Activated naive CD4-positive, alpha-beta T cell treated with Interleukin-2 at 50 U/mL for 16 hours (primary cell): ENCODE results near the gene SPDEF.

Source experiments
- DNase-seq: peaks from one replicate; pipeline ENCODE4 v3.0.0-alpha.2; 2020

SPDEF gene

DNA sequence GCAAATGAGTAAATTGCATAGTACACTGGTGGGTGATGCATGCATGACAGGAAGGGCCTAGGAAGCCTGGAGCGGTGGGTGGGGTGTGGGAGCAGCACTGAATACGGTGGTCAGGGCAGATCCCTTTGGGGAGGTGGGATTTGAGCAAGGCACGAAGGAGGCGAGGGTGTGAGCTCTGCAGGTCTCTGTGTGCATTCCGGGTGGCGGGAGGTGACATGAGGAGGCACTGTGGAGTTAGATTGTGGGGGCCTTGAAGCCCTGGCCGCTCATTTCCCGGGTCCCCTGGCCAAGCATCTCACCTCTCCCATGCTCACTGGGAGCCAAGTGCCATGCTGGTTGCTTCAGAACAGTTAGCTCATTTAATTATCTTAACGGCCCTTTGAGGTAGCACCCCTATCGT, 6.2 kb upstream of the SPDEF start:
- DNase-seq = no peak

DNA sequence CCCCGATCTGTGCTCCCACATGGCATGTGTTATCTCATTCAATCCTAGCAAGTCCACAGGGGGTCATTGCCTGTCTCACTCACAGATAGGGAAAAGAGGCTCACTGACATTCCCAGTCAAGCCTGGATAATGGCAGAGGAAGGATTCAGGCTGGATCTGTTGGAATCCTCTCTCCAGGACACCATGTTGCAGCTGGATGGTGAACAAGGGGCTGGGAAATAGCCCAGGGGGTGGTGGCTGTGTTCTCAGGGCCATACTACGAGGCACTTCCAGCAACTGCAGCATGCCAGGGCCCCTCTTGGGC, 5.0 kb upstream of the SPDEF start:
- DNase-seq = no peak

DNA sequence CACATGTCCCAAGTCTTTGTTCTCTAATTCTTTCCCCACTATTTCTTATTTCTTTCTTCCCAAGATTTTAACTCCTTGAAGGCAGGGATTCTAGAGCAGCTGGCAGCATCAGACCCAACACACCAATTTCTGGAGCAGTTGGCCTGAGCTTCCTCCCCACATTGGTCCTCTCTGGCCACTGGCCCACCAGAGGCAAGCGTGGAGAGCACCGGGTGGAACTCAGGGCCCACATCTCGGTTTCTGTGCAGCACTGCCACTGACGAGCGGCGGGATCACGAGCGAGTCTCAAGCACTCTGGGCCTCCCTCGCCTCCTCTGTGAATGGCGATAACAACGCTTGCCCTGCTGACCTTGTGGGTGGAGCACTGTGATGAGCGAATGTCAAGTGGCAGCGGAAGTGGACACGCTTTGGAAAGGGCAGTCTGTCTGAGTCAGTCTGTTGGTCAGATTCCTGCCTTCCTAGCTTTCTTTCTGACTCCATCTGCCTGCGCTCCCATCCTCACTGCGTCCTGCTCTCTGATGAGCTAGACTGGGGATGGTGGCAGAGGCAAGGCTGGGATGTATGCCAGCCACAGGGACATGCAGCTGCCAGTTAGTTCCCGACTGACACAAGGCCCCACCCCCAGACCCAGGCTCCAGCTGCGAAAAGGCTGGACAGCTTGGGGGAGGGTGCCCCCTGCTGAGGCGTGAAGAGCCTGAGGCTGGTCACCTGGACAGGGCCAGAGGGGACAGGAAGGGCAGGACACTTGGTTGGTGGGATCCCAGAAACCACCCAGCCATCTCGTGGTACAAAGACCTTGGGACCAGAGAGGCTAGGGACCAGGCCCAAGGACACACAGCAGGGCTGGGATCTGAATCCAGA, 4.5 kb upstream of the SPDEF start:
- DNase-seq = no peak

DNA sequence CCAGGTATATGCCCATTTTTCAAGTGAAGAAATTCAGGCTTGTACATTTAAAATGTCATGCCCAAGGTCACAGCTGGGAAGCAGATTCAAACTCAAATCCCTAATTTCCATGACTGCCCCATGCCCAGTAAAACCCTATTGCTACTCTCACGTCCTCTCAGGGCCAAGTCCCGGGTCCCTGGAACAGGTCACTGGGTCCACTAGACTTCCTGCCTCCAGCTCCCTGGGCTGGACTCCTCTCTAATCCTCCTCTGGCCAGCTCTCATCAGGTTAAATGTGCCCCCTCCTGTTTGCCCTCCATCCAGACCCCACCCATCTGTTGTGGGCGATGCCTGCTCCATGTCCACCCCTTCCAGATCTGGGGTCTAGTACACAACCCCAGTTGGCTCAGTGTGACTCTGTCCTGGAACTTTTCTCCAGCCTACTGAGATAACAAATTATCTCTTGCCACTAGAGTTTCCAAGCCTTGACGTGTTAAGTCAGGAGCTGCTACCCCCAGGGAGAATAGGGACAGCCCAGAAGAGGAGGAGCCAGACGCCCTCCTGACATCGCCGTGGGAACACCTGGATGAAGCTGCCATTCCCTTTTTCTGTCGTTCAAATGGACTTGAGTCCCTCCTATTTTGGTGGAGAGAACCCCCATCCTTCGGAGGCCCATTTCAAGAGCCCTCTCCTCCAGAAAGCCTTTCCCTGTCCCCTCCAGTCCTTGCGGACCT, 3.7 kb upstream of the SPDEF start:
- no peak for DNase-seq

DNA sequence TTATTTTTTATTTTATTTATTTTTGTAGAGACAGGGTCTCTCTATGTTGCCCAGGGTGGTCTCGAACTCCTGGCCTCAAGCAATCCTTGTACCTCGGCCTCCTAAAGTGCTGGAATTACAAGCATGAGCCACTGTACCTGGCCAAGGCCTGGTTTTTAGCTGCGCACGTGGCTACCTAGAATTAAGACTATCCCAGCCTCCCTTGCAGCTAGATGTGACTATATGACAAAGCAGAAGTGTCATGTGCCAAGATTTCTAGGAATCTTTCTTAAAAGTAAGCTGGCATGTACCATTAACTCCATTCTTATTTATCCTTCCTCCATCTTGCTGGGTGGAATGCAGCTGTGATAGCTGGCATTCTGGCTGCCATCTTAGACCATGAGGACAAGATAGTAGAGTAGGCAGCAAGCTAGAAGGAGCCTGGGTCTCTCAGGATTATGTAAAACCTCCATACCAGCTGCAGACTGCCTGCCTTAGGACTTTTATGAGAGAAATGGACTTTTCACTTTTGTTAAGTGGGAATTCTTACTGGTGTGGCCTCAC, 2.1 kb upstream of the SPDEF start:
- no peak for DNase-seq

DNA sequence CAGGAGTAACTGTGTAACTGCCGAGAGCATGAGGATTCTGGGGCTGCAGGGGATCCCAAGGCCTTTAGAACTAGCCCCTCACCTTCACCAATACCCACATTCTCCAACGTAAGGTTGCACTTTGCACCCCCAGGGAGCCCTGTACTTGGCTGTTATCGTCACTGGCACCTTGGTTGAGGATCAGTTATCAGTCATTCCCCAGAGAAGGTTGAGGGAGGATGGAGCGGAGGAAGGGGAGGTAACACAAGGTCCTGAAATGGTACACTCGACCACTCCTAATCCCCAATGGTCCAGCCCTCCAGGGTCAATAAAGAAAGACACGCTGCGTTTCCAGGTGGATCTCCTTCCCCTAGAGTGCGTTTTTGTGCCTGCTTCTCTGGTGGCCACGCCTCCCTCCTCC, 1.1 kb upstream of the SPDEF start:
- no peak for DNase-seq

DNA sequence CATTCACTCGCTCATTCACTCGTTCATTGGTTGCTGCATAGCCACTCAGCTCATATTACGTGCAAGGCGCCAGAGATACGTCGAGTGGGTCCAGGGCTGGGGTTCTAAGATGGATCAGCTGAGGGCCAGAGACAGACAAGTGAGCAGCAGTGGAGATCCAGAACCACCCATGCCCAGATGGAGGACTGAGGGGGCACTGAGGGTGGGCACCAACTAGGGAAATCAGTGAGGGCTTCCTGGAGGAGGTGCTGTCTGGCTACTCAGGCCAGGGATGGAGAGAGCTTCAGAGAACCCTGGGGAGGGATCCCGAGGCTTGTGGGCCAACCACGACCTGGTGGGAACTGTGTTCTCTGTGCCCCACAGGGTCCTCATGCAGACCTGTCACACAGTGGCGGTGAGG, 364 bp upstream of the SPDEF start:
- no peak for DNase-seq

DNA sequence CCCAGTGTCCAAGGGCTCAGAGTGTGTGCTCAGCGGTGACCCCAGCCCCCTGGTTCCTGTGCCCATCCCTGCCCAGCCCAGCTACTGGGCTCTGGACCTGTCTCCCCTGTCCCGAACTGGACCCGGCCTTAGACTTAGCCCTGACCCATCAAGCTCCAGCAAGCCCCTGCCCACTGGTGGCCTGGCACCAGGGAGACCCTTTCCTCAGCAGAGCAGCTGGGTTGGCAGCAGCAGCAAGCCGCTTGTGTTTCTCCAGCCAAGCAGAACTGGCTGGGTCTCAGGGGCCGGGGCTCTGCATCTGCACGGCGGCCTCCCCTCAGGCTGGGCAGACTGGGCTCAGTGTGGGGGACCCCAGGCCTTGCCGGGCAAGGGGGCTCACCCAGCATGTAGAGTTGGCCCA, 801 bp downstream of the SPDEF start:
- DNase-seq = no peak

DNA sequence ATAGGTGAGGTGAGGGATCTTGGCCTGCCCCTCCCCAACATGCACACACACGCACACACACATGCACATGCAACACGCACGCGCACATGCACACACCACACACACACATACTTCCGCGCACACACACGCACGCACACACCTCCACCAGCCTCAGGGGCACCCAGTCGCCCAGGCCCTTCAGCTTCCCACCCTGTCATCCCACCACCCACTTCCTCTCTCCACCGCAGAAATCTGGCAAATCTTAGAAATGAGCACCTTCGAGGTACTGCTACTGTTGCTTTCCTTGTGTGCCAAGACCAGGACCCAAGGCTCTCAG, 1.2 kb downstream of the SPDEF start:
- no peak for DNase-seq

DNA sequence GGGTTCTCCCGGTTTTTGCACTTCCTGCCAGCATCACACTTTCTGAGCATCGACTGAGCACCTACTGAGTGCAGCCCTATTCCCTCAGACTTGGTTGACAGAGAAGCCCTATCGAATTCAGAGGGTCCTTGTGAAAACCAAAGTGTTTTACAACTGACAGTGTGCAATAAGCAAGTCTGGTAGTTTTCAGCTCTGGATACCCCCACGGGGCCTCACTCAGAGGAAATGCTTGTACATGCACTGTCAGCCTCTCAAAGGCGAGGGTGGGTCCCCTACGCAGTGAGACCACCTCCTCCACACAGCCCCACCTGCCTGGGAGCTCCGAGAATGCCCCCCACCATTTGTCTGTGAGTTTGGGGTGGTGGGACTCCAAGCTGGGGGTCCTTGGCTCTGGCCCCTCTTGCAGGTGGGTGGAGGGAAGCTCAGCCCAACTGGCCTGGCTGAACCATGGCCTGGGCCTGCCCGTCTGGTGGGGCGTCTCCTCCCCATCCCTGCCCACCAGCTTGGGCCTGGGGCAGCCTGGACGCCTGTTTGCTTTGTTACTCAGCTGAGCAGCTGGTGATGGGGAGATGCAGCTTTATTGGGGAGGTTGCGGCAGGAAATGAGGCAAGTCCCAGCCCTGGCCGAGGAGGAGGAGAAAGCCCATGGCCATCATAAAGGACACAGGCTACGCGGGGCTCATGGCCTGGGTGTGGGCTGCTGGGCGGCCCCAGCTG, 1.7 kb downstream of the SPDEF start:
- DNase-seq = no peak

DNA sequence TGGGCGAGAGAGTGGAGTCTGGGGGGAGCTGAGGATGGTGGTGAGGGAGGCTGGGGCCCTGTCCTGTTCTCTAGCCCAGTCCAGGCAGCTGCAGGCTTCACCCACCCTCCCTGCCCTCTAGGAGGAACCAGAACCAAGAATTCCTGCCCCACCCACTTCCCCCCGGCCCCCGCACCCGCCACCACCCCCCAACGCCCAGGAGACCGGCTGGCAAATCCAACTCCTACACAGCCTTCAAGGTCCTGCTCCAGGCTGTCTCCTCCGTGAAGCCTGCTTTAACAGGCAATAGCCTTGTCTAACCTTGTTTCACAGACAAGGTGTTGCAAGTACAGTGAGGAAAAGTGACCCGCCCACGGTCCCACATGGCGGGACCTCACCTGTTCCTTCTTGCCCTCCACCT, 2.4 kb downstream of the SPDEF start:
- no peak for DNase-seq

DNA sequence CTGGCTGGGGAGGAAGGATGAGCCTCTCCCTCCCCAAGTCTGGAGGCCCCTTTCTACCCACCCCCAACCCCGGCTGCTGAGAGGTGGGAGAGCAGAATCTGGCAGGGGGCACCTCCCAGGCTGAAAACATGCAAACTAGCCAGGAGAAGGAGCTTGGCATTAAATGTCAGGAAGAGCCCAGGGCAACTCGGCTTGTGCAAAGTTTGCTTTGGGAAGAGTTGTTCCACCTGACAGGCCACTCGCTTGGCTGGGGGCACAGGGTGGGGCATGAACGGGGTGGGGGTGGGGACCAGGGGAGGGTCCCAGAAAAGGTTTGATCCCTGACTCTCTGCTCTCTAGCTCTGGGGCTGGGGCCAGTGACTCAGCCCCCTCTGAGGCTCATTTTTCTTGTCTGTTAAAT, 3.0 kb downstream of the SPDEF start:
- DNase-seq = no peak

DNA sequence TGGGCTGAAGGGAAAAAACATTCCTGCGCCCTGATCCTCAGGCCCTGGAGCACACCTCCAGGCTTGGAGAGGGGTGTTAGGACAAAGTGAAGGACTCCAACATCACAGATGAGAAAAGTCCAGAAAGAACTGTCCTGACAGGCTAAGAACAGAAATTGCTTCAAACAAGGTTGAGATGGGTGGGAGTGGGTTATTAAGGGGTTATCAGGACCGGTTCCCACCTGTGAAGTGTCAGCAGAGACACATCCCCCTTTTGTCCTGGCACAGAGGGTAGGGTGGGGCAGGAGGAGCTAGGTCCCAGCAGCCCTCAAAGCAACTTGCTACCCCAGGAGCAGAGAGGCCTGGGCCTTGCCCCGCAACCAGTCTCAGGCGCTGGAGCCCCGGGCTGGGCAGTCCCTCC, 3.5 kb downstream of the SPDEF start:
- no peak for DNase-seq

DNA sequence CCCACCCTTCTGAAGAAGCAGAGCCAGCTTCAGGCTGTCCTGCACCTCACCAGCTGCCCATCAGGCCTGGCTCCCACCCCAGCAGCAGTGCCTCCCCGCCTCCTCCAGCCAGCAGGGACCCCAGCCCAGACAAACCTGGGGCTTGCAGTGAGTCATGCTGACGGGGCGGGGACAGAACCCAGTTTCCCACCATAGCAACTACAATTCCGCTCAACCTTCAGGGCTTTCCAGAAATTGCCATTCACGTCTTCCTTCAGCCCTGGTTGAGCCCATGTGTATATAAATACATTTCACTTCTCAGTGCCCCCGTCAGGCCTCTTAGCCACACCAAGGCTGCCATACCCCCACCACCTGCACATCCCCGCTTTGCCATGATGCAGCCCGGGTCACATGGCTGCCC, 4.4 kb downstream of the SPDEF start:
- DNase-seq = no peak

DNA sequence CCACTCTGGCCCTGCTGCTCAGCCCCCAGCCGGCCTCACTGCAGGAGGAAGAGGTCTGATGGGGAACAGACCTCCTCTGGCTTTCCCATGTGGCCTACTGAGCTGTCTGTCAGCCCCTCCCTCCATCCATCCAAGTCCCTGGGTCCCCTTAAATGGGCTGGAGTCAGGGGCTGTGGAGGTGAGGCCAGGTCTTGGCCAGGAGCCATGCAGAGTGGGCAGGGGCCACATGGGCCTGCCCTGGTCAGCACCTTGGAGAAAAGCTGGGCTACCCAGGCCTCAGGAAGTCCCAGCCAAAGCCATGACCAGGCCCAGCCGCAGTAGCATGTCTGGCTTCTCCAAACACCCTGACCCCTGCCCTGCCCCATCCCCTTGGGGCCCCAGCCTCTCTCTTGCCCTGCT, 6.3 kb downstream of the SPDEF start:
- DNase-seq = no peak

DNA sequence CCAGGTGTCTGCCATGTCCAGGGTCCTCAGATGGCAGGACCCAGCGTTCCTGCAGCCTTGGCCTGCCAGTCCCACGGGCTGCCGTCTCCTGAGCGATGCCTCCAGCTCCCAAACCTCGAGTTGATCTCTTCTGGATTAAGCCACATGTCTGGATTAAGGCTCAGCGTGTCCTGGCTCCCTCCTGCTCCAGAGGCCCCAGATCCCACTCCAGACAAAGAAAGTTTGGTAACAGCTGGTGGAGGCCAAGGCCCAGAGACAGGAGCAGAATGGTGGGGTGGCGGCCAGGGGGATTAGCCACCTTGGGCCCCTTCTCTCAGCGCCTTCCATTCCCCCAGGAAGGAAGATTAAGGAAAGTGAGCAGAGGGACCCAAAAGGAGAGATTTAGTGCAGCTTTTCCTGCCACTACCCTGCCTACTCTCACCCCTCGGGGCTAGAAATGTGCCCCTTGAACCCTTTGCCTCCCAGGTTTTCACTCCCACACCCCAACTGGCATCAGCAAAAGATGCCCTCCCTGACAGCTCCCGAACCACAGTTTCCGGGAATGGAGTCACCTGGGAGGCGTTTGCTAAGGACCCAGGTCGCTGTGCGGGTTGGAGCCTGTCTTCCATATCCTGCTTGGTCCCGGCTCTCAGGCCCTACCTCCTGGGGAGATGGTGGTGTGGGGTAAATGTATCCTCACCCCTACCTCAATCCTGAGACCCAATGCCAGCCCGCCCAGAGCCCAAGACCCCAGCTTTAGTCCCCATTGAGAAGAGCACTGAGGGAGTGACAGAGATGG, 6.9 kb downstream of the SPDEF start:
- DNase-seq = no peak

DNA sequence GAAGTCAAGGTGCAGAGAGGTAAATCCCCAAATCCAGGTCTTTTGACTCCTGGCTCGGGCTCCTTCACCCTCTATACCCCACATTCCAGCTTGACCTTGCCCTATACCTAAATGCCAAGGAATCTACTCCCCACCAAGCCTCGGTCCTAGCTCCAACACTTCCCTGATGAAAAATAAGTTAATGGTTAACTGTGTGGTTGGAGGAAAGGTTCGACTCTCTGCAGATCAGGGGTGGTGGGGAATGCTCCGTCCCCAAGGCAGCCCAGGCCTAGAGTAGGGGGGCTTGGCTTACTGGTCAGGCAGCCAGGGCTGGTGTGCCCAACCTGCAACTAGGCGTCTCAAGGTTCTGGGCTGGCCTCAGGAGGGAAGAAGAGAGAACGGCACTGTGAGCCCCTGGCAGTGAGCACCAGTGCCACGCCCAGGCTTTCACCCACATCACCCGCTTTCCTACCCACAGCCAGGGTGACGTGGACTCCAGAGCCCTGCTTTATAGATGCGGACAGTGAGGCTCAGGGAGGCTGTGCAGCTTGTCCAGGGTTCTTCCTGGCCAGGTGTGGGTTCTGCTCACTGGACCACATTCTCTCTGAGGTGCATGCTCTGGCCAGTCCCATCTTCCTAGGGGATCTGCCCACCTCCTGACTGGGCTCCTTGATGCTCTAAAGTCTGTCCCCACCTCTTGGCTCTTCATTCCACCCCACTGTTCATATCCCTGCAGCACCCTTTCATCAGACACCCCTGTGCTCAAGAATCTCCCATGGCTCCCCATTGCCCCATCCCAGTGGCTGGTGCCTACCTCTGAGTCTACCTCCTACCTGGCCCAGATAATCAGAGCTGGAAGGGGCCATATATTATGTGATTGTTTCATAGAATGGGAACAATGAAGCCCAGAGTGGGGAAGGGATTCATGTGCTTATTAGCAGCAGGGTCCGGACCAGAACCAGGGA, 8.2 kb downstream of the SPDEF start:
- no peak for DNase-seq

DNA sequence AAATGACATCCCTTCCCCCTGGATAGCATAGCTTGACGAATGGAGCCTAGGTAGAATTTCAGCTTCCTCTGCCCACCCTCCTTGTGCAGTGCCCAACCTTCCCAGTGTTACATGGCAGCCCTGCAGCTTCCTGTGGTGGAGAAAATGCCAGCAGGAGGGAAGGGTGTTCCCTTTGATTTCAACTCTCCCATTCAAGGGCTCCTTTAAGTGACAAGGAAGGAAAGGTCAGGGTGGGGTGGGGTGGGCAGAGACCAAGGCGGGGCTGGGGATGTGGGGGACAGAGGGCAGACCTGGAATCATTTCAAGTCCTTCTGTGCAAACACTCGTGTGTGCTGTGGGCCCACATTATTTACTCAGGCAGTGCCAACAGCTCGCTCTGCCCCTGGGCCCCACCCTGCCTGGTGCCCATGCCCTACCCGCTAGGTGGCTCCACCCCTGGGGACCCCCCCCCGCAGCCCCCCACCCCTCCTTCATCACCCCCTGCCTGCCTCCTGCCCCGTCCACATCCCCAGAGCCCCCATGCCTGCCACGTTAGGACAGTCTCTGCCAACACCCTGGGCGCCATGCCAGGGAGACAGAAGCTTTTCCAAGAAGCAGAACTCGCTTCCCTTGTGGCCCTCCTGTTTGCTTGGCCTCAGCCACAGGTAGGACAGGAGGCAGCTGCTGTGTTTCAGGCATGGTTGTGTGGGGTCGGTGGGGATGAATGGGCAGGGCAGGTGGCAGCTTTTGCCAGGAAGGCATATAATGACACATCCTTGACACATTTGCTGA, 9.4 kb downstream of the SPDEF start:
- no peak for DNase-seq

DNA sequence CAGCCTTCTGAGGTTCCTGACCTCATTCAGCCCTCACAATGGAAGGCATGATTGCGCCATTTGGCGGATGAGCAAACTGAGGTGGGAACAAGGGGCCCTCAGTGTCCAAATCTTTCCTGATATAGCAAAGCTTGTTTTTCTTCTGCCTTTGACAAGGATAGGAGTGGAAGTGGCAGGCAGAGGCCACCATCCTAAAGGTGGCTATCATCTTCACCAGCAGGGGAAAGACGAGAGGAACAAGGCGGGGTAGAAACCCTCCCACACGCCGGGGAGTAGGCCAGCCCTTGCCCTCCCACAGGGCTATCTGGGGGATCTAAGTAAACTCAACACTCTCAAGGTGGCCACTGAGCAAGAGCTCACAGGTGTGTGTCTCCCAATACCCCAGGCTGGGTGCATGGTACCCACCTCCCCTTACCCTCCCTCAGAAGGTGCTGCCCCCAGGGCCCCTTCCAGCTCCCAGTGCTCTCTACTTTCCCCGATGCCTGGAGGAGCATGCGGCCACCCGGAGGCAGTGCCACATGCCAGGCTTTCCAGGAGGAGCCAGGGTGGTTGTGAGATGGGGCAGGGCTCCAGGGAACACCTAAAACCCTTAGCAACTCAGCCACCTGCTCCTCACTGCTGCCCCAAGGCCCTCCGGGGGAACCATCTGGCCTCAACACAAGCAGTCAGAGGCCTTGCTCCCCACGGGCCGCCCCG, 11.2 kb downstream of the SPDEF start:
- no peak for DNase-seq

DNA sequence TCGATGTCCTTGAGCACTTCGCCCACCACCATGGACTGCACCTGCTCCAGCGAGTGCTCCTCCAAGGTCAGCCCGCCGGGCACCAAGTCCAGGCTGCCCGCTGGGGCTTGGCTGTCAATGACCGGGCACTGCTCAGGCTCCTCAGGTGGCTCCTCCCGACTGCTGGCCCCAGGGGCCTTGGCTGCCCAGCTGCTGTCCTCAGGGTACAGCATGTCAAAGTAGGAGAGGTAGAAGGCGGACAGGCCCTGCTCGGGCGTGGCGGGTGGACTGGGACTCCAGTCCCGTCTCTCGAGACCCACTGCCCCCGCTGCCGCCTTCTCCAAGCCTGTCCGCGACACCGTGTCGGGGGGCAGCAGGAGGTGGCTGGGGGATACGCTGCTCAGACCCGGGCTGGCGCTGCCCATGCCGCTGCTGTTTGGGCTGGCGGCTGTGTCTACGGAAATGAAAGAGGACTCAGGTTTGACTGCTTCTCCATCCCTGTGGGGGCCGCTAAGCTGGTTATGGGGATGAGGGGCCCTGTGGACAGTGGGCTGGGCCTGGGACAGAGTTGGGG, 12.0 kb downstream of the SPDEF start:
- DNase-seq = no peak
